Kidney glomerular epithelial cell (primary cell): ENCODE measurements around the gene CLDN34.

Experiments used
- DNase-seq: peaks from one replicate; lab custom pipeline; 2025; lab: John Stamatoyannopoulos, UW

CLDN34 gene

DNA sequence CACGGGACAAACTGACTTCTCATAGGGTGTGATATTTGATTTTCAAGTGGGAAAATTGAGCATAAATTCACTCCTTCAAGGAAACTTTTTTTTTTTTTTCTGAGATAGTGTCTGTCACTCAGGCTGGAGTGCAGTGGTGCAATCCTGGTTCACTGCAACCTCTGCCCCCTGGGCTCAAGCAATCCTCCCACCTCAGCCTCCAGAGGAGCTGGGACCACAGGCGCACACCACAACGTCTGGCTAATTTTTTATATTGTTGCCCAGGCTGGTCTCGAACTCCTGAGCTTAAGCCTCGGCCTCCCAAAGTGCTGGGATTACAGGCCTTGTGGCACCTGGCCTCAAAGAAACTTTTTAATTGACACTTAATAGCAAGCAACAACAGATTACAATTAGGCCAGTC, 13.8 kb downstream of the CLDN34 start:
- no peak for DNase-seq

DNA sequence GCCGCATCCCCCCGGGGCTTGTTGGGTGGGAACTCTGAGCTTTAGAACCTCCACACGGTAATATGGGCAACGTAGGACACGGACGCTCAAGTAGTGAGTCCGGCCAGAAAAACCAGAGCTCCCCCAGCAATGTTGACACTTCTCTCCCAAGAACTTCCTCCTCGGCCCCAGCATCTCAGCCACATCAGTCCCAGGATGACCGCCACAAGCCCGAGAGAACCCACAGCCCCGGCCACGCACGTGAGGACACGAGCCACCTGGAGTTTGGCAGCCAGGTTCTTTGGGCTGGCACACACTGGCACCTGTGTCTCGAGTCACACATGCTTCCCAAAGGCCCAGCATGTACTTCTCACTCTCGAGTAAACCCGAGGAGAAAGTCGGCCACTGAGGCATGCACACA, 16.3 kb downstream of the CLDN34 start:
- no peak for DNase-seq

DNA sequence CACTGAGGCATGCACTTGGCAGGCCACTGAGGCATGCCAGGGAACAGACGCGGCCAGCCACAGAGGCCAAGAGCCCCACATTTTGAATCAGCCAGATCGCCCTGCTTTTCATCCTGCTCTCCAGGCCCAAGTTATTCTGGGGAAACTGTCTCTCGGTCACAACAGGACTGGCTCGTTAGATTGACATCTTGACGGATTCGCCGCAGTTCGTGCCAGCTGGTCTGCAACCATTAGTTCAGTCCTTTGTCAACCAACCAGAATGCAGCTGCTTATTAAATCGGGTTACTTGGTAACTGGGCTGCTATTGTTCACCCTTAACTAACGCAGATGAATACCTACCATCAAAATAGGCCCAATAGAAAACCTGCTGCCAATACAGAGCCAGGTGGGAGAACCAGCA, 16.7 kb downstream of the CLDN34 start:
- no peak for DNase-seq

DNA sequence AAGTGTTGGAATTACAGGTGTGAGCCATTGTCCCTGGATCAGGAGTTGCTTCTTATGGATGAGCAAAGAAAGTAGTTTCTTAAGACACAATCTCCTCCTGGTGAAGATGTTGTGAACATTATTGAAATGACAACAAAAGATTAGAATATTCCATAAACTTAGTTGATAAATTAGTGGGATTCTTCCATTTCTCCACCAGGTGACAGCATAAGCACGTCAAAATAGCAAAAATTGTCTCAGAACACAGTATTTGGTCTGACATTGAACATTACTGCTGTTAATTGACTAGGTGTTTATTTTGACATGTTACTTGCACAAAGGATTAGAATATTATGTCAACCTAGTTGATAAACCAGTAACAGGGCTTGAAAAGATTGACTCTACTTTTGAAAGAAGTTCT, 21.6 kb downstream of the CLDN34 start:
- DNase-seq: no peak

DNA sequence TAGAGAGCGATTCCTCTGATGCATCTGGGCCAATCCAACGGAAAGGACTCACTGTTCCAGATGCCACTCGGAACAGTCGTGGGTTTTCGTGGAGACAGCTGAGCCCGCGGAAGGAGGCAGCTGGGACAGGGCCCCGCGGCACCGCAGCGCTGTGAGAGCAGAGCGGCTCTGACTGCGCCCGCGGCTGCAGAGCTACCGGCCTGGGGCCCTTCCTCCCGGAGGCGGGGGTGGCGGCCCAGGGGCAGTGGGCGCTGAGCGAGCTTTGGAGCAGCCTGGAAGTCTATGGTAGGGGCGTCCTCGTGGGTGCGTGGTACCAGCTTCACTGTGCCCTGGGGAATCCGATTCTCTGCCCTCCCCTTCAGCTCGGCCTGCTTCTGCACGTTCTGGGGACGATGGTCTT, 24.9 kb downstream of the CLDN34 start:
- no peak for DNase-seq

DNA sequence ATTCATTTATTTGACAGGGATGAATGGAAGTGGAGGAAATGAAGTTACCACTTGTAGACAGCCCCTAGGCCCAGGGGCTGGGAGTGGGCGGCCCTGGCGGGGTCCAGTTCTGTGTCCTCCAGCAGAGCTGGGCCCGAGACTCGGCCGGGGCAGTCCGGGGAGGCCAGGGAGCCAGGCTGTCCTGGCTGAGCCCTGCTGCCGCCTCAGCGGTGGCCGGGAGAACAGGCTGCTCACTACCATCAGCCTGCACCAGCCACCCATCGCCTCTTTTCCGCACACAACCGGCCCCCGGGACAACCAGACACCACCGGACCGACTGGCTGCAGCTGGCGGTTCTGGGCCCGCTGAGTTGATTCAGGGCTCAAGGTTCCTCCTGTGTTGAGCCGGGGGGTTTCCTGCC, 25.6 kb downstream of the CLDN34 start:
- no peak for DNase-seq

DNA sequence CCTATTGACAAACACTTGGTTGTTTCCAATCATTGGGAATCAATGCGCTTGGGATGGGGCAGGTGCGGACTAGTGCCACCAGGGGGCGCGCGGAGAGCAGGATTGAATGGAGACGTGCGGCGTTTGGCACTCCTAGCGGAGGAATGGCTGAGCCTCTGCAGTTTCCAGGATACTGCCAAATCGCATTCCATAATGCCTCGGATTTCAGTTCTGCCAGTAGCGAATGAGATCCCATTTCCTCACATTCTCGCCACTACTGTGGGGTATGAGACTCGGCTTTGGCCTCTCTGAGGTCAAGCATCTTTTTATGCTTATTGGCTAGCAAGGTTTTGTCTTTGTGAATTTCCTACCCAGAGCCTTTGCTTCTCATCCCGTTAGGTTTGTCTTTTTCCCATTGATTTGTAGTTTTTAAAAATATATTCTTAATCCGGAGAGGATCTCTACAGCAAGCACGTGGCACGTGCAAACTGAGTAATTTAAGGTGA, 28.7 kb downstream of the CLDN34 start:
- peak; percentile 39 for DNase-seq

DNA sequence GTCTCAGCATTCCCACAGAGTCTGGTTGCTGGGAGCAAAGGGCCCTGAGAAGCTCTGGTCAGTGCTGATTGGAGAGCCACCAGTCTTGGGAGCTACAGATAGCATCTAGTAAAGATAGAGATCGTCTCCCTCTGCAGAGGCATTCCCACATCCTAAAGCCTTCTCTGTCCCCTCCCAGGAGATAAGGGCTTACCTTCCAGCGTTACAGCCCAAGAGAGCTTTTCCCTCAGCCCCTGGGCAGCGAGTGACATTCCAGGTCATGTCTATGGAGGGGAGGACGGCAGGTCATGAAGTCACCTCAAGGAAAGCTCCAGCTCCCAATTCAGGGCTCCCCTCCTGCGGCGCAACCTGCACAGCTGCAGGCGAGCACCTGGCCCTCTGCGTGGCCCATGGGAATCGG, 29.9 kb downstream of the CLDN34 start:
- no peak for DNase-seq

DNA sequence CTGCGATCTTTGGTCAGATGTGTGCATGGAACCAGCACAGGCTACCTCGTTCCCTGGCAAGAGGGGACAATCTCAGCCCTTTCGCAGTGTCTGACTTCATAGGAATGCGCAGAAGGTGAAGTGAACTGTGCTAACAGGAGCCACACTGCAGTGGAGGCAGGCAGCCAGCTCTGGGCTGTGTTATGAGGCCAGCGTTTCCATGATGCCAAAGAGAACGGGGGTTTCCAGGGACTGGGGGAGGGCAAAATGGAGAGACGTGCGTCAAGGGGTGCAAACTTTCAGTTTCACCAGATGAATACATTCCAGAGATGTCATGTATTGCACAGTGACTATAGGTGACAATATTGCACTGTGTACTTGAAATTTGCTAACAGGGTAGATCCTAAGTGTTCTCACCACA, 30.4 kb downstream of the CLDN34 start:
- DNase-seq: no peak

DNA sequence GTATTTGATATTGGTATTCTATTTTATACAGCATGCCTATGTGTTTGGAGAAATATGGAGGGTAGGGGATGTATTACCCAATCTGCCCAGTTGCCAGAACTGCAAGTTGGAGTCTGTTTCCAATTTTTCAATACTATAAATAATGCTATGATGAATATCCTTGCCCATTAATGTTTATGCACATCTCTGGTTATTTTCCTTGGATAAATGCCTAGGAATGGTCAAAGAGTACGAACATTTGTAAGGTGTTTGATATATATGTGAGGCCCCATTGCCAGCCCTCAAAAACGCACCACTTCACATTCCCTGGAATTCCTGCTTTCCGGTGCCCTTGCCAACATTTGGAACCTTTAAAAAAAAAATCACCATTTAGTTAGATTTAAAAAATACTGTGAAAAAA, 34.3 kb downstream of the CLDN34 start:
- DNase-seq: no peak

DNA sequence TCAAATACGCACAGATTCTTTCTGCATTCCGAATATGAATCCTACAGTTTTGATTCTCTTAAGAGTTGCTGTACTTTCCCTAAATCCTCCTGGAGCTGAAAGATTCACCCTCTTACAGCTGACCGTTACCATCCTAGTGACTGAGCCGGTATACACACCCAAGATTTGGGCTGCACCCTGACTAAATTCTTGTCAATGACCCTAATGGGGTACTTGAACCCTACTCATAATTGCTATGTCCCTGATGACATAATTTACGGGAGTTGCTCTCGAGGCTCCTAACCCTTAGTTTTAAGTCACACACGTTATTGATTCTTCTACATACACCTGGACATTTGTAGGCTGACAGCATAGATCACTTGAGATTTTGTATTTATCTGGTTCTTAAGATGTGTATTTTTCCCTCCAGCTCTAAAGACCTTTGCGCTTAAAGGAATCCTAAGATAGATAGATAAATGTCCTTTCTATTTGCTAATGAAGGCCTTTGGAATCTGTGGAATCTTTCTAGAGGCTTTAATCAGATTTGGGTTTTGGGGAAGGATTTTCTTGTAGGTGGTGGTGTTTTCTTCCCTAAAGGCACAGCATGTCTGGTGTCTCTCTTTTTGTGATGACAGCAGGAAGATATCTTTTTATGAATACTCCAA, 37.8 kb downstream of the CLDN34 start:
- DNase-seq: no peak

DNA sequence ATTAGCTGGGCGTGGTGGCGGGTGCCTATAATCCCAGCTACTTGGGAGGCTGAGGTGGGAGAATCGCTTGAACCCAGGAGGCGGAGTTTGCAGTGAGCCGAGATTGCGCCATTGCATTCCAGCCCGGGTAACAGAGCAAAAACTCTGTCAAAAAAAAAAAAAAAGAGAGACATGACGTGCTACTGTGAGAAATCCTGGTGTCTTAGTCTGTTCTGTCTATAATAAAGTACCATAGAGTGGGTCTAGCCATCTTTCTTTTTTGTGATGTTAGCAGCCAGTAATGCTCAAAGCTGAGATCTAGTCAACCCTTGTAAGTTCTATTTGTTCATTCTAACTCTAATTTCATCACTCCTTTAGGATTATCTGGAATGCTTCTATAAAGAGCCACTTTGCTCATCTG, 38.9 kb downstream of the CLDN34 start:
- no peak for DNase-seq

DNA sequence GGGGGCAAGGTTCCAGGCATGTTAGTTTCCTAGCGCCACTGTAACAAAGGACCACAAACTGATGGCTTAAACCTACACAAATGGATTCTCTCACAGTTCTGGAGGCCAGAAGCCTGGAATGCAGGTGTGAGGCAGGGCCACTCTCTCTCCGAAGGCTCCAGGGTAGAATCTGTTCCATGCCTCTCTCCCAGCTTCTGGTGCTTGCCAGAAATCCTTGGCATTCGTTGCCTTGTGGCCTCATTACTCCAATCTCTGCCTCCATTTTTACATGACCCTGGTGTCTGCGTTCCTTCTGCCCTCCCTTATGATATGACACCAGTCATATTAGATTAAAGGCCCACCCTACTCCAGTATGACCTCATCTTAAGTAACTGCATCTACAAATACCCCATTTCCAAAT, 39.6 kb downstream of the CLDN34 start:
- no peak for DNase-seq

DNA sequence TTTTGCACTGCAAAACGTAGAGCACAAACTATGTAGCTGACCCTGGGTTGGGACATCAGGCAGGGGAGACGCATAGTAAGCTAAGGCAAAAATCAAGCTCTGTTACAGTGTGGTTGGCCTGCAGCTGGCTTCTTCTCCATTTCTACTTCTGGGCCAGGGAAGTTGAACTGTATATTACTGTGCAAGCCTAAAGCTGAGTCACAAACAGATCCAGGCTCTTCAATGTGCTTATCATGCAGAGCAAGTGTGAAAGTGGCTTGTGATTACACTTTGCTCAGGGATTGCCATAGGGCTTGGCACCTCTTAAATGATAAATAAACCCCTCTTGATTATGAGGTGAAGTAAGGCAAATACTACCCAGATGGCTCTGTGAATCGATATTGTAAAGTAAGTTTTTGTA, 40.5 kb downstream of the CLDN34 start:
- no peak for DNase-seq

DNA sequence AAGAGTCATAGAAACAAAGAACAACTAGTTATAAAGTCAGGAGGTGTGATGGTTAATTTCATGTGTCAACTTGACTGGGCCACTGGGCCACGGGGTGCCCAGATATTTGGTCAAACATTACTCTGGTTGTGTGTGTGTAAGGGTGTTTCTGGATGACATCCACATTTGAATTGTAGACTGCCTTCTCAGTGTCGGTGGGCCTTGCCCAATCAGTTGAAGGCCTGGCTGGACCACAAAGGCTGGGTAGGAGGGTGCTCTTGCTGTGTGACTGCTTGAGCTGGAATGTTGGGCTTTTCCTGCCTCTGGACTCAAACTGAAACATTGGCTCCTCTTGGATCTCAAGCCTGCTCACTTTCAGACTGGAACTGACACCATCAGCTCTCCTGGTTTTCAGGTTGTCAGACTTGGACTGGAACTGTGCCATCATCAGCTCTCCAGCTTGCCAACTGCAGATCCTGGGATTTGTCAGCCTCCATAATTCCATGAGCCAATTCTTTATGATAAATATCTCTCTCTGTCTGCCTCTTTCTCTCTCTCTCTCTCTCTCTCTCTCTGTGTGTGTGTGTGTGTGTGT, 41.4 kb downstream of the CLDN34 start:
- DNase-seq: no peak

DNA sequence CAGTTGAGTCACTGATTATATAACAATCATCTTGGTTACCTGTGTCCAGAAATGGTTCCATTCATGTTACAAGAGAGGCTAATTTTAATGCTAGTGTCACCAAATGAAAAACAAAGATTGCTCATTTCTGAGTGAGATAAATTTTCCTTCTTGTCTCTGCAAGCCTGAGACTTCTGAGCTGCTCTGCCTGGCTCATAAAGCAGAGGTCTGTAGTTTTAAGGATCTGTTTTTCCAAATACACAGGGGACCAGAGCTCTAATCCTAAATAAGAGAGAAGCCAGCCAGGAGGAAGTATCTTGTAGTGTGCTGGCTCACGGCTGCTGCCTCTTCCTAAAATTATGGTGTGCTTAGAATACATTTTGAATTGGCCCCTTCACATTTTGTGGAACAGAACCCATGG, 42.6 kb downstream of the CLDN34 start:
- DNase-seq: no peak

DNA sequence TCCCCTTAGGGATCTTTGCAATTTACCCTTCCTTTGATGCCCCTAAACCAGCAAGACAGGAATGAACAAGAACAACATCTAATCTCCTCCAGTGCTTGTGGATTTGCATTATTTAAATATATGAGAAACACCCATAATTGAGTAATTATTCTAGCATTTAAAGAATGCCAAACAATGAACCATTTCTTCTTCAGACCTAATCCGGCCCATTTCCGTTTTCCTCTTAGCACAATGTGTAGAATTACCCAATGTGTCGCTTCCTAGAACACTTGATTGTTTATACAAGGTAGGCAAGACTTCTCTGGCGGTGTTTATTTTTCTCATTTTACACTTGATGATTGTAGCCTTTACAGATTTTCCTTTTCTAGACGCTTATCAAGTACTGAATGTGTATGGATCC, 43.5 kb downstream of the CLDN34 start:
- no peak for DNase-seq

DNA sequence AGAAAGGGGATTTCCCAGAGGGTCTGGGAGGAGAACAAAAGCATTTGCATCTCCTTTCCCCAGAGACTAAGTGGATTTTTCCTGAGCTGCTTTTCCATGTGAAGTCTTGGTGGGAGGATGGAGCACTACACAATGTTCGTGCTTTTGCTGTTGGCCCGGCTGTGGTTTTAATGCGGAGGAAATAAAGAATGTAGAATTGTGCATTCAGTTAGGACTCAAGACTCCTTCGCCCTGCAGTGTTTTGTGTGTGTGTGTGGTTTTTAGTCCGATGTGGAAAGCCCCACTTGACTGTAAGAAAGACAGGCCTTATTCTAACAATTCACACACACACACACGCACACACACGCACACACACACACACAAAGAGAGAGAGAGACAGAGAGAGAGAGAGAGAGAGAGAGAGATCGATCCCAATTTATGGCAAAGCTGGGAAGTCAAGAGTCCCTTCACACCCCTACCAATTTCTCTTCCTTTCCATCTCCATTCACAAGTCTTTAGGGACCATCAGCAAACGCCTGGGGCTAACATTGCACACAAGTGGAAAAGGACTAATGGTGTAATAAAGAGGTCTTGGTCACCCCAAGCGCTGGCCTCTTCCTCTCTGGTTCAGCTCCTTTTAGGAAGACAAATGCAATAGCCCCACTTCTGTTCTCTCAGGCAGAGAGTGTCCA, 44.2 kb downstream of the CLDN34 start:
- no peak for DNase-seq

DNA sequence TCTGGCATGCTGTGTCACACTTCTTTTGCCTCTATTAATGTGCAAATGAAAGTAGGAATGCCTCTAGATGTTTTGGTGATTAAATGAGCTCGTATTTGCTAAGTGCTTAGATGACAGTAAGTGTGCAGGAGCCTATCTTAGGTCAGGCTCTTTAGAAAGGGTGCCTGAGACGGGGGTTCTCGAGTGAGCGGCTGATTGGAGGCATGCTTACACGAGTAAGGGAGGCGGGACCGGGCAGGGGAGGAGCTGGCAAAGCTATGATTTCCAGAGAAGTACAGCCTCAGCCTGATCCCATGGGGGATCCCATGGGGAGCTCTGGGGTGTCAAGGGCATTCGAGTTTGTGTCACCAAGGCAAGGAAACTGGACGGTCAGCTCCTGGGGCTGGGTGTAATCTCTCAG, 44.8 kb downstream of the CLDN34 start:
- DNase-seq: no peak

DNA sequence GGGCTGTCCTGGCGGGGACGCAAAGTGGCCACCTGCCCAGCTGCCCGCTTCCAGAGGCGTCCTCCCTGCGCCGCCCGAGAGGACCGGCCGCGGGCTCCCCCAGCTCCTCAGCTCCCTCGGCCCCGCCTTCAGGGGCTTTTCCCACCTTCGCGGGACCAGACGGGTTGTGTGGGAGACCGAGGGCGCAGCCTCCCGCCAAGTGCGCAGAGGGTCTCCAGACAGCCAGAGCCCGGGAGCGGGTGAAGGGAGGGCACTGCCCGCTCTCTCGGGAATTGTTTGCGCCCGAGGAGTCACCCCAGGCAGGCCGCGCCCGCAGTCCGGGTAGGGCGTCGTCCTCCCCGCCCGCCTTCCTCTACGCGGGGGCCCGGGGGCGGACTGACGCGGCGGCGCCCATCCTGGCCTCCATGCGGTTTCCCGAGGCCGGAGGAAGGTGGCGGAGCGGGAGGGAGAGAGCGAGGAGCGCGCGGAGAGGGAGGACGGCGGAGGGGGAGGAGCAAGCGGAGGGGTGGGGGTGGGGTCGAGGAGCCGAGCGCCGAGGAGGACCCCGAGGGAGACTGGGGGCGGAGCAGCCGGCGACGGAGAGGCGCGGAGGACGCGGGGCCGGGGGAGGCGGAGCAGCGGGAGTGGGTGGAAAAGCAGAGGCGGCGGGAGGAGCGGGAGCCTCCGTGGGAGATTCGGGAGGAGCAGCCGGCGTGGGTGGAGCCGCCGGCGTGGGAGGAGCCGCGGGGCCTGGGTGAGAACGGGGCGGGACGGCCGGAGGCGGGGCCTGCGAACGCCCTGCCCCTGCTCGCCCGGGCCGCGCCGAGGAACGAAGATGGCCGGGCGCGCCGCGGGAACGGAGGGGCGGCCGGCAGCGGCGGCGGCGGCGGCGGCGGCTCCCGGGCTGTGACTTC, 47.5 kb downstream of the CLDN34 start:
- peak; percentile 71 for DNase-seq

DNA sequence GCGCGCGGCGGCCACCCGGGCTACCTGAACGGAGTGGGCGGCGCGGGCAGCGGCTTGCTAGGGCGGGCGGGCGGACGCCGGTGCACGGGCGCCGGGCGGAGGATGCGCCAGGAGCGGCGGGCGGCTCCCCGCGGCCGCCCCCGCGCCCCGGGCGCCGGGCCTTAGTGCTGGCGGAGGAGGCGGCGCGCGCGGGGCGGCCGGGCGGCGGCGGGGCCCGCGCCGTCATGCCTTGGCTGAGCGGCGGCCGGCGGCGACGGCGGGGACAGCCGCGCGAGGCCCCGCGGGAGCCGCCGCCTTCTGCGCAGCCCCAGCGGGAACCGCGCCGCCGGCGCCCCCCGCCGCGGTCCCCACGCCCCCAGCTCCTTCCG, 48.2 kb downstream of the CLDN34 start:
- DNase-seq: no peak

DNA sequence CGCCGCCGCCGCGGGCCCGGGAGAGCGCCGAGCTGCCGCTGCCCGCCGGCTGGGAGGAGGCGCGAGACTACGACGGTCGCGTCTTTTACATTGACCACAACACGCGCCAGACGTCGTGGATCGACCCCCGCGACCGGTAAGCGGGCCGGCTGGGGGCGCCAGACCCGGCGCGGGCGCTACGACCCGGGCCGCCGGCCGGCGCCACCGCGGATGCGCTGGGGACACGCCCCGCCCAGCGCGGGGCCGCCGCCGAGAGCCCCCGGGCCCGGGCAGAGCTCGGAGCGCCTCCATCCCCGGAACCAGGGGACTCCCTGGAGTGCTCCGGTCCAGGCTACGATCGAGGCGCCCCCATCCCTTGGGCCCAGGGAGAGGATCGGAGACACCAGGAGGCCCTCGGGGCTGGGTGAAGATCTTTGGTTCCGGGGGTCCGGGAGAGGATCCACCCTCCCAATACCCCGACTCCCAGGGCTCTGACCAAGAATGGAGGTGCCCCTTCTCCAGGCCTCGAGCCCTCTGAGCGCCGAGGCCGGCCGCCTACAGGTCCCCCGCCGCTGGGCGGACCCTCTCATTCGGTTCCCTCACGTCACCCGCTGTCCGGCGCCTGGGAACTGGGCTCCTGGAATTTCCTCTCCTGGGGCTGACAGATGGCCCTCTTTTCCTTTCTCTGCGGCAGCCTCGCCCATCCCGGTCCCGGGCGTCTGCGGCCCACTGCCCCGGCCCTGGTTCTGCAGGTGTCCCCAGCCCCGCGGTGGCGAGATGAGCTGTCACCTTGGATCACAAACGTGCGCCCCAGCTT, 48.8 kb downstream of the CLDN34 start:
- no peak for DNase-seq
